NCI-H82 treated with DMSO at 0.1 percent for 48 hours (cell line): ENCODE data around the gene DPH2.

Experiments used
- DNase-seq: peaks from one replicate; lab custom pipeline; 2025; ENCODE audit not compliant: unreplicated experiment; lab: John Stamatoyannopoulos, UW

The DPH2 gene

GRCh38 chr1:43942411-43942810 lies 27.4 kb upstream of the DPH2 start:
- DNase-seq: no peak

DNA sequence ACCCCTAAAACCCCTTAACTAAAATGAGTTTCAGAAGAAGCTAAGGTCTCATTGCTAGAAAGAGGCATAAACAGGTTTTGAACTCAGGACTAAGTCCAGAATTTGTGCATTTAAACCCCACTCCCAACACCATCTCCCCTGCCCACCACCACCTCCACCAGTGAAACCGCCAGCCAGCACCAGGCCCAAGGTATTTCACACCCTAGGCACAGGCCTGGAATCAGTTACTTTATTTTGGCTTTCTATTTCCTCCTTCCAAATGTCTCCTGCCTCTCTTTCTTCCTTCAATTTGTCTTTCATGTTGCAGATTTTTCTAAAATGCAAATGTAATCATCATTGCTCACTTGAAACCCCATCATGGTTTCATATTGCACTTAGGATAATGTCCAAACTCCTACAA lies 24.9 kb upstream of the DPH2 start:
- no peak for DNase-seq

- no peak for DNase-seq
These were observed 24.1 kb upstream of the DPH2 start for GRCh38 chr1:43945674-43946235.

GRCh38 chr1:43946236-43947060 lies 23.4 kb upstream of the DPH2 start, which contains the start of gene IPO13:
IPO13 (plus strand) TSS chr1:43946950; CDS start chr1:43947601, 651 bp downstream.
- DNase-seq: peak; percentile 94

GRCh38 chr1:43947061-43947873 lies 22.5 kb upstream of the DPH2 start:
- no peak for DNase-seq

- no peak for DNase-seq
These were observed 21.9 kb upstream of the DPH2 start for GRCh38 chr1:43947874-43948437.

GRCh38 chr1:43949678-43950077 lies 20.1 kb upstream of the DPH2 start:
- DNase-seq: no peak

DNA sequence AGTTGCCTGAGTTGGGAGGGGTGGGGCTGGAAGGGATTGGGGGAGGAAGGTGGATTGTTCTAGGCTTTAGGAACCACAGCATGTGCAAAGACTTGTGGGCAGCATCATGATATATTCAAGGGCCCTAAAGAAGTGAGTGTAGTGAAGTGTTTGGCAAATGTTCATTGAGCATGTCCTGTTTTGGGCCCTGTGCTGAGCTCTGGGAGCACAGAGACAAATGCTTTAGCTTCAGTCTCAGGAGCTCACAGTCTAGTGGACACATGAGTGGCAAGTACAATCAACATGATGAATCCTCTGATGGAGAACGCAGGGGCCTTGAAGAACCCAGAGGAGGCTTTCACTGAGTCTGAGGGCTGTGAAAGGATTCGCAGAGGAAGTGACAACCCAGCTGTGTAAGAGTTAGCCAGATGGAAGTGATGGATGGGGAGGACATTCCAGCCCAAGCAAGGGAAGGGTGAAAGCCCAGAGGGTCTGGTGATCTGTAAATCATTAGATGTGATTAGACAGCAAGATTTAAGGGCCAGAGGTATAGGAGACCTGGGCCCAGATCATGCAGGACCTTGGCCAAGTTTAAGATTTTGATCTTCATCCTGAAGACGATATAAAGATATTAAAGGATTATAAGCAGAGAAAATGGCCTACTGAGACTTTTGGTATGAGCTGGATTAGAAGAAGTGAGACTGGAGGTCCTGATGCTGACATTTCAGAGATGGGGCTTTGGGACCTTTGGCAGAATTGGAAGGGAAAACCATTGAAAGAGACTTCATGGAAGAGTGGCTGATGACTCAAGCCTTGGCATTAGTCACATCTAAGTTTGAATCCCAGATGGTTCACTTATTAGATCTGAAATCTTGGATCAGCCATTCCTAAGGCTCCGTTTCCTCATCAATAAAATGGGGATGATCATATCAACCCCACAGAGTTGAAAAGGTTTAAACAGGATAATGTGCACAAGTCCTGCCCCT lies 18.5 kb upstream of the DPH2 start:
- DNase-seq: peak; percentile 11

- peak; percentile 96 for DNase-seq
These were observed 17.0 kb upstream of the DPH2 start for GRCh38 chr1:43952731-43953346.

DNA sequence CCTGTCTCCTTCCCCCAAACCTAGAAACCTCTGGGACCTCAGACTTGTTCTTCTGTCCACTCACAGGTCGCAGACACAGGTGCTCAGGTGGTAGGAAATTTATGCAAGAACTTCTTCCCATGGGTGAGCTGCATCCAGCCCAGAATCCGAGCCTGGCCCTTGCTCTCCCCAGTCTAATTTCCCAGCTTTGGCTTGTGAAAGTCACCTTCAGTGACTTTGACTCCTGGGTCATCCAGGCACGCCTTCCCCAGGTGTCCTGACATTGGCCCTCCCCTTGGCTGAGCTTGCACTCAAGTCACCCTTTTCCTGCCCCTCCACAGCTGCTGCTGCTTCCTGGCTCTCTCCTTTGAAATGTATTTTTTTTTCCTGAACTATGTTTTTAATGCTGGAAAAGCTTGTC lies 16.4 kb upstream of the DPH2 start:
- no peak for DNase-seq

DNA sequence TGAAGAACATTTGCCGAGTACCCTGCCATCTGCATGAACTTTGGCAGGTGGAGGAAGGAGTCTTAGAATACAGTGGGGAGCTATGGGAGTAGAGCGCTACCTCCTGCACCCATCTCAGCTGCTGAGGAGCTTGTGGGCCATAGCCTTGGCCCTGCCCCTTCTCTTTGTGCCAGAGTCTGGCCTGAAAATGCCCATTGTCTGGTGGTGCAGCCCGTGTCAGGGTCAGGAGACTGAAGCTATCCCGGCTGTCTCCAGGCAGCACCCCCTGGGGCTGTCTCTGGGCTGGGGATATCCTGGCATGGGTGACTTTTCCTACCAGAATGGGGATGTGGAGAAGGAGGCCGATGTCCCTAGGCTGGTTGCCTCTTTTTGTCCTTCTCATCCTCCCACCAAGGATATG lies 15.8 kb upstream of the DPH2 start:
- DNase-seq: no peak

DNA sequence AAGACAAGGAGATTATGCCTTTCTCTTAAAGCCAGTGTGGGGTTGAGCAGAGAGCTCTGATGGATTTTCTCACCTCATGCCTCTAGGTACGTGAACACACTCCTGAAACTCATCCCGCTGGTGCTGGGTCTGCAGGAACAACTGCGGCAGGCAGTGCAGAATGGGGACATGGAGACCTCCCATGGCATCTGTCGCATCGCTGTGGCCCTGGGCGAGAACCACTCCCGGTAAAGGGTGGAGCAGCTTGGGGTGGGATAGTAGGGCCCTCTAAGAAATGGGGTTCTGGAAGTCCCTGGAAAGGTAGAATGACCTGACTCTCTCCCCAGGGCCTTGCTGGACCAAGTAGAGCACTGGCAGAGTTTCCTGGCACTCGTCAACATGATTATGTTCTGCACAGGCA lies 13.6 kb upstream of the DPH2 start:
- DNase-seq: no peak

GRCh38 chr1:43957407-43958040 lies 12.3 kb upstream of the DPH2 start:
- DNase-seq: no peak

DNA sequence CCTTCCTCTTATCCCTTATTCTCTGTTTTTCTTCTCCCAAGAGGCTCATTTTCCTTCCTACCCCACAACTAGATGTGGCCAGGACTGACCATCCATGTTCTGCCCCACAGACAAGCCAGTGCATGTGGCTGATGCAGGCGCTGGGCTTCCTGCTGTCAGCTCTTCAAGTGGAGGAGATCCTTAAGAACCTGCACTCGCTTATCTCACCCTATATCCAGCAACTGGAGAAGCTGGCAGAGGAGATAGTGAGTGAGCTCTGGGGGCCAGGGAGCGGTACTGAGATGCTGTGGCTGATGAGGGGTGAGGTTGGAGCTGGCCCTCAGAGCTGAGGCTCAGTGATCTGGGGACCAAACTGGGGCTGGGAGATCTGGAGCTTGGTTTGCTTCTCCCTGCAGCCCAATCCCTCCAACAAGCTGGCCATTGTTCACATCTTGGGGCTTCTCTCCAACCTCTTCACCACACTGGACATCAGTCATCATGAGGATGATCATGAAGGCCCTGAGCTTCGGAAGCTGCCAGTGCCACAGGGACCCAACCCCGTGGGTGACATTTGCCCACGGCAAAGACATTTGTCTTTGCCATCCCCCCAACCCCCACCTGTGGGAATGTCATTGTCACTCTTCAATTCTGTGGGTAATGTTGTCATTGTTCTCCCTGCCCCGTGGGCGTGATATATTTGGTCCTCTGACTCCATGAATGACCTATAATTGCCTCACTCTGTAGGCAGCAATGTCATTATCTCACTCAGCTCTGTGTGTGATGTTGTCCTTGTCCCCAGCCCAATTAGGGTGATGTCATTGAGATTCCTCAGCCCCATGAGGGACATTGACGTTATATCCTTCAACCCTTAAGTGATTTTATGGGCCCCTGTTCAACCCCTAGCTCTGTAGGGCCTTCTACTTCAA lies 11.2 kb upstream of the DPH2 start:
- no peak for DNase-seq

- no peak for DNase-seq
These were observed 9.0 kb upstream of the DPH2 start for GRCh38 chr1:43960798-43961197.

GRCh38 chr1:43961692-43962091 lies 8.1 kb upstream of the DPH2 start:
- DNase-seq: no peak

DNA sequence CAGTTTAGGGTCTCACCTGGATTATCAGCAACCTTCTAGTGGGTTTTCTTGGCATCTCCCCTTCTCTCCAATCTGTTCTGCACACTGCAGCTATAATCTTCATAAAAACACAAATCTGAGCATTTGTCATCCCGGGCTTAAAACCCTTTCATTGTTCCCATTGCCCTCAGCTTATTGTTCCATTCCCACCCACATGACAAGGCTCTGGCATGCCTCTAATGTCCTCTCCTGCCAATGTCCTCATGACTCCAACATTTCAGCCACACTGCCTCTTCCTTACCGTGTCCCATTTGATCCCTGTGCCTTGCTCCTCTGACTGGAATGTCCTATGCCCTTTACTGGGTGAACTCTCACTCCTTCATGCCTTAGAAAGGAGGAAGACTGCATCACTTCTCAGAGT lies 7.5 kb upstream of the DPH2 start:
- DNase-seq: no peak

DNA sequence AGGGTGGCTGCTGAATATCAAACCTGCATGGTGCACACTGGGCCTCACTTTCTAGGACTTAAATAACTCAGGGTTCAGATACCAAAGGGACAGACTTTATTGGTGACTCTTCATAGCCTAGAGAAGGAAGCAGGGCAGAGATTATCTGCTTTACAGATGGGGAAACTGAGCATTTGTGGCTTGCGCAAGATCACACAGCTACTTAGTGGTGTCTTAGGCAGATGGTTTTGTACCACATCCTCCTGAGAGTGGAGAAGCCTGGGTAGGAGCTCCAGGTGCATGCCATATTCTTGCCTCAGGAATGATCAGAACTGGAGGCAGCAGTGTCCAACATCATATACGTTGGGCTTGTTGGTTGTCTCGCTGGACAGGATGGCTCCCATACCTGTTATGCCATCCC lies 6.8 kb upstream of the DPH2 start:
- DNase-seq: no peak
